CD4-positive, alpha-beta T cell treated with Interleukin-17A for 1 hour (primary cell): ENCODE data around the gene B4GALT1.
"Not testable (repeated sequence)": the region's sequence is repeated elsewhere in the genome, so short reads cannot be mapped to it uniquely, and the experiment has no call there.

Experiments
- DNase-seq: peaks from one replicate; pipeline ENCODE4 v3.0.0-alpha.2; 2020

B4GALT1 gene

DNA sequence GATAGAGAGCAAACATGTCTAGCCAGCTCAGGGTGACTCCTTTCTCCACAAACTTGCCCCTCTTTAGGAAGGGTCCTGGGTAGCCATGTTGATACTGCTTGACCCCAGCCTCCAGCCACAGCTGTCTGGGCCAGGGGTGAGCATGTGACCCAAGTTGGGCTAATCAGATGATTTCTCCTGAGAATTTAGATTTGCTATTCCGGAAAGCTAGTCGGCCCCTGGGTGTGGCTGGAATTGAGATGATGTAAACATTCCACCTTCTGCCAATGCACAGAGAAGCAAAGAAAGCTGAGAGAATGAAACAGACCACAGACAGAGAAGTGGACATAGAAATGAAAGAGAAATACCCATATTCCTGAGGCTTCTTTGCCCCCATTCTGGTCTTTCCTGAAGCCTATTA, 17.8 kb upstream of the B4GALT1 start:
- no peak for DNase-seq

DNA sequence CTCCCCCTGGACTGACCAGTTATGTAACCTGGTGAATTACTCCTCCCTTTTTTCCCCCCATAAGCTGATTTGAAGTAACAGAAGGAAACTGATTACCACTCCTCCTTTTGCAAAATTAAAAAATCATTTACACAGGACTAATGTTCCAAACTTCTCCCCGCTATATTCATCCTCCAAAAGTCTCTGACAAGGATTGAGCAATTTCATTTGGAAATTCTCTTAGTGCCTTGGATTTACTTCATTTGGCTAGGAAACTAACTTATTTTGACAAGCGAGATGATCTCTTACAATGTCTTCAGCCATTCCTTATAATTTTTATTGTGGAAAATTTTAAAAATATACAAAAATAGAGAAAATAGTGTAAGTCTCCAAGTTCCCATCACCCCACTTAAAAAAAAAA, 15.4 kb upstream of the B4GALT1 start:
- DNase-seq: no peak

DNA sequence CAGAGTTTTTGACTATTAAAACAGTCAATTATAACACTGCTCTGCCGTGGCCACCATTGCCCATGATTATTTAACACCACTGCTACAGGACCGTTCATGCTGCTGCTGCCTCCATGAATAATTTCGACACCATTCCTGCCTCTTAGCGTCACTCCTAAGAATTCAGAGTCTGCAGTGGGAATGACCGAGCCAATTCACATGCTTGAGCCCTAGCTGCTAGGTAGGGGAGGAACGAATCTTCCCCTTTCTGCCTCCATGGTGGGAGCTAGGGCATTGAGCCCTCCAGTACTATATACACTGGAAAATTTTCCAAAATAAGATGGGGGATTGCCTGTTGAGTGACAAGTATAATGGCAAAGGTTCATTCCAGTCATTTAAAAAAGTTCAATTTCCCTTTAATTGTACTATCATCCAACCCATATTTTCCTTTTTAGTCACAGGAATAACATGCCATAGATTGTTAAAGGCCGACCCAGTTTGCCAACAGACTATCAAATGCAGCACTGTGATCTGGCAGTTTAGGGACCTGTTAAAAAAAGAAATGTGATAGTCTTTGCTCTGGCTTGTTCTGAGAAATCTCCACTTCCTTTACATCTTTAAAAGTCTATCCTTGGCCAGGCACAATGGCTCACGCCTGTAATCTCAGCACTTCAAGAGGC, 13.5 kb upstream of the B4GALT1 start:
- no peak for DNase-seq

DNA sequence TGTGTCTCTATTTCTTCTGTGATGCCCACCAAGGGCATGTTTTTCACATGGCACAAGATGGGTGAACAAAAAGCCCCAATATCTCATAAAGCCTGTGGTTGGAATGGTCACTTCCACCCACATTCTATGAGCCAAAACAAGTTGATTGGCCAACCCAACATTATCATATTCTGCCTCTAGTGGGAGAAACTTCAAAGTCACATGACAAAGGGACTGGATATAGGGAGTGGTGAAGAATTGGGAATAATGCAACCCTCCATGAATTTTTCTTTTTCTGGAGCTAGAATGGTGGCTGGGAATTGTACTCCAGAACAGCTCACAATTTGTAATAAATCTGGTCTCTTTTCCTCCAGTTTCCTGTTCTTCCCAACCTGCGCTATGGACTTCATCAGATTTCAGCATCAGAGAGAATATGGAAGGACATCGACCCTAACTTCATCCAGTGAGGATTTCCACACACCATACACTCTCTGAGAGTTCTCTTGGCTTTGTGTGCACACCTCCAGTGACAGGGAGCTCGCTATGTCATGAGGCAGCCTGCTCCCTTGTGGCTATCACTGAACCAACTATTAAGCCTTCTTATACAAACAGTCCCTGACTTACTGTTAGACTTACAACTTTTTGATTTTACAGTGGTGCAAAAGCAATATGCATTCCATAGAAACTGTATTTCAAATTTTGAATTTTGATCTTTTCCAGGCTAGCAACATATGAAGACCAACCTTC, 12.0 kb upstream of the B4GALT1 start:
- peak; percentile 38 for DNase-seq

DNA sequence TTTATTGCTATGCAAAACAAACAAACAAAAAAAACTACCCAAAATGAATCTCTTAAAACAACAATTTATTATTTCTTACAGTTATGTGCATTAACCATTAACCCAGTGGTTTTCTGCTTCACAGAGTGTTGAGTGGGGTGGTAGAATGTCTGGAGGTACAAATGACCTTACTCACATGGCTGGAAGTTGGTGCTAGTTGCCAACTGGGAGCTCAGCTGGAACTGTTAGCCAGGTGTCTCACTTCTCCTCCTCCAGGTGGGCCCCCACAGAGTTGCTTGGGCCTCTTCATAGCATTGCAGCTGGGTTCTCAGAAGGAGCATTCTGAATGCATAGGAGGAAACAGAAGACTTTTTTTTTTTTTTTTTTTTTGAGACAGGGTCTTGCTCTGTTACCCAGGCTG, 10.5 kb upstream of the B4GALT1 start:
- DNase-seq: no peak

GRCh38 chr9:33177086-33177485, 9.9 kb upstream of the B4GALT1 start:
- no peak for DNase-seq

DNA sequence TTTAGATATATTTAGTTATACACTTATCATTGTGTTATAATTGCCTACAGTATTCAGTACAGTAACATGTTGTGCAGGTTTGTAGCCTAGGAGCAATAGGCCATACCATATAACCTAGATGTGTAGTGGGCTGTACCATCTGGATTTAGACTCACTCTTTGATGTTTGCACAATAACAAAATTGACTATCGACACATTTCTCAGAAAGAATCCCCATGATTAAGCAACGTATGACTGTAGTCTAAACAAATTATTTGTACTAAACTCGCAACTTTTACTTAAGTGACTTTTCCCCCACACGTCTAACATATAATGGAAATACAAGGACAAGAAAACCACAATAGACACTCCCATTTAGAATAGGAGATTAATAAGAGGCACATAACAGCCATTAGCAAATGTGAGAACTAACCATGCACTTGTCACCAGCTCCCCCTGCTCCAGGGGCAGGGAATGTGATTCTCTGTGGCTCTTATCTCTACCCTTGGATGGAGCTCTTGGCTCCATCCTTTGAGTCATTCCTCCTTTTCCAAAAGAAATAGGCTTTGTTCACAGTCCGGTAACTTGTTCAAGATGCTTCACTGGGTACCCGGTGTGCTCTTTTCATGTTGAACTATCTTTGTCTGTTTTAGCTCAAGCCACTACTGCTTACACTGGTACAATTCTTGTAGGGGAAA, 8.7 kb upstream of the B4GALT1 start:
- DNase-seq: no peak

GRCh38 chr9:33172256-33173238, 5.4 kb upstream of the B4GALT1 start:
- DNase-seq: no peak

GRCh38 chr9:33170464-33171415, 3.6 kb upstream of the B4GALT1 start:
- DNase-seq: peak; percentile 64

GRCh38 chr9:33168941-33169544, 1.9 kb upstream of the B4GALT1 start:
- no peak for DNase-seq

DNA sequence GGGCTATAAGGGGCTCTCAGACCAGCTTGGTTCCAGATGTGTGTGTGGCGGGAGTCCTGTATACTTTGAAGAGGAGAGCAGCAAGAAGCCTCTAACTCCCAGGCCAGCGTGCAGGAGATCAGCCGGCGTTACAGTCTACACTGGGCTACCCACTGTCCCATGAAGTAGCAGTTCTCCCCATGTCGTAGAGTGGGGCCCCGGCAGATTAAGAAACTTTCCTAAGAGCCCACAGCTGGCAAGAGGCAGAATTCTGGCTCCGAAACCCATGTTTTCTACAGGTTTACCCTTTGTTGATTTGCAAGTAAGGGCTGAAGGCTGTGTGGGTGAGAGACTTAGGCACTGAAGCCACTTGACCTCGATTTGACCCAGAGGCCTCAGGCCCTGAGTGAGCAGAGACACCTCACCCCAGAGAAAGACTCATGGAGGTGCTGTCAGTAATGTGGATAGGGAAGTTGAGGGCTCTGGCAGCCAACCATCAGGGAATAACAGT, 881 bp upstream of the B4GALT1 start:
- DNase-seq: no peak

DNA sequence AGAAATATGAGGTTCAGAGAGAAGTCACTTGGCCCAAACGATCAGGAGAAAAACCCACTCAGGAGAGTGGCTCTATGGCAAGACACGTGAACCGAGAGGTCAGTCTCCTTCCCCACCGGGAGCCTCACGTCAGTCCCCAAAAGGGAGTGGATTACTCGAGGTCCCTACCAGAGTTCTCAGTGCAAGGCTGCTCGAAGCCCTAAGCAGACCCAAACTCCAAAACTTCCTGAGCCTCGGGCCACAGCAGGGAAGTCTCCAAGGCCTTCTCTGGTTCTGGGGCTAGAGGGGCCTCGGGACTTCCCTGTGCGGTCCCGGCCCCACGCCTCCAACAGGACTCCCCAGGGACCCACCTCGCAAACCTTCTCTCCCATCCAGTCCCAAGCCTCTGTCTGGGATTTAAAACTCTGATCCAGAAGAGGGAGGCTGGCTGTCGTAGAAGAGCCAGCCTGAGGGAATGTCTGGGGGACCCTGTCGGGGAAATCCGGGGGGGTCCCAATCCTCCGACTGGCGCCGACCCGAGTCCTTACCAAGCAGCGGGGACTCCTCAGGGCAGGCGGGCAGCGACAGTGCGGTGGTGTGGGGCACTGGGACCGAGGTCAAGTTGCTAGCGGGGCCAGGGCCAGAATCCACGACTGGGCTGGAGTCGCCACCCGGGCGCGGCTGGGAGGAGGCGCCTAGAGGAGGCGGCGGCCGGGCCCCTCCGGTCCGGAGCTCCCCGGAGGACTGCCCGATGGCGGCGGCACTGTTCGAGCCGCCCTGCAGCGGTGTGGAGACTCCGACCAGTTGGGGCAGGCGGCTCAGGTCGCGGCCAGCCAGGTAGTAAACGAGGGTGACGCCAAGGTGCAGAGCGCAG, 679 bp downstream of the B4GALT1 start:
- DNase-seq: peak; percentile 34

- DNase-seq: peak; percentile 72
These were observed 1.6 kb downstream of the B4GALT1 start for GRCh38 chr9:33165263-33166151.

GRCh38 chr9:33164921-33165262, 2.2 kb downstream of the B4GALT1 start:
- not testable (repeated sequence) for DNase-seq

- DNase-seq: peak; percentile 72
These were observed 2.9 kb downstream of the B4GALT1 start for GRCh38 chr9:33164138-33164809.

- no peak for DNase-seq
These were observed 3.6 kb downstream of the B4GALT1 start for GRCh38 chr9:33163433-33164137.

- no peak for DNase-seq
These were observed 4.3 kb downstream of the B4GALT1 start for GRCh38 chr9:33162721-33163311.
